CD4-positive, alpha-beta T cell treated with Interleukin-4 for 1 hour (primary cell): Measurements from ENCODE around the gene CREBBP.

Source experiments
- DNase-seq, 2 donors: peaks; one replicate each; pipeline ENCODE4 v3.0.0-alpha.2; 2020 to 2022

CREBBP gene

GRCh38 chr16:3879258-3879886, 1.1 kb downstream of the CREBBP start:
- no peak for DNase-seq

GRCh38 chr16:3878610-3879009, 1.9 kb downstream of the CREBBP start:
- DNase-seq, result no peak

GRCh38 chr16:3876695-3877094, 3.8 kb downstream of the CREBBP start:
- no peak for DNase-seq

GRCh38 chr16:3876160-3876559, 4.4 kb downstream of the CREBBP start:
- DNase-seq, result no peak

- no peak for DNase-seq
Measured at GRCh38 chr16:3874794-3875692, 5.5 kb downstream of the CREBBP start.

- DNase-seq, result no peak
Measured at GRCh38 chr16:3874242-3874641, 6.3 kb downstream of the CREBBP start.

GRCh38 chr16:3873482-3874173, 6.9 kb downstream of the CREBBP start:
- no peak for DNase-seq

- DNase-seq, result no peak
Measured at GRCh38 chr16:3872216-3872895, 8.2 kb downstream of the CREBBP start.

GRCh38 chr16:3868967-3869366, 11.5 kb downstream of the CREBBP start:
- no peak for DNase-seq

- DNase-seq, result no peak
Measured at GRCh38 chr16:3868556-3868955, 12.0 kb downstream of the CREBBP start.

- DNase-seq, result no peak
Measured at GRCh38 chr16:3866703-3867431, 13.6 kb downstream of the CREBBP start.

- DNase-seq, result no peak
Measured at GRCh38 chr16:3865241-3865640, 15.3 kb downstream of the CREBBP start.

GRCh38 chr16:3864562-3864961, 16.0 kb downstream of the CREBBP start:
- no peak for DNase-seq

GRCh38 chr16:3863587-3863986, 16.9 kb downstream of the CREBBP start:
- DNase-seq, result no peak

- DNase-seq, result peak in 1 of 2 donors; percentile 44
Measured at GRCh38 chr16:3861808-3862451, 18.6 kb downstream of the CREBBP start.

GRCh38 chr16:3859889-3860288, 20.6 kb downstream of the CREBBP start:
- no peak for DNase-seq

- DNase-seq, result no peak
Measured at GRCh38 chr16:3858801-3859200, 21.7 kb downstream of the CREBBP start.

GRCh38 chr16:3857189-3858043, 23.1 kb downstream of the CREBBP start:
- DNase-seq, result peak in 1 of 2 donors; percentile 50

- no peak for DNase-seq
Measured at GRCh38 chr16:3856367-3857141, 24.0 kb downstream of the CREBBP start.
